B cell (primary cell): ENCODE measurements around the gene NDOR1. TPM values are rescaled to one million over a fixed set of nuclear protein-coding genes. Genes with fewer than 3 reads are reported as not detected.

Experiments used
- ATAC-seq: fragments of 200-7000 bp; cut with Tn5 transposase; one replicate; pipeline ENCODE4 v1.10.0; 2021; ENCODE audit warnings: low read depth, mild to moderate bottlenecking, moderate number of reproducible peaks, moderate library complexity
- CTCF ChIA-PET: fragments of 350-600 bp; sonication (Branson Sonifier 250); formaldehyde crosslinking; loops from one replicate; lab custom pipeline; 2021; ENCODE audit warnings: antibody characterized with exemption, inconsistent platforms; lab: Charles Lee
- POLR2A ChIA-PET: fragments of 350-600 bp; sonication (Branson Sonifier 250); formaldehyde crosslinking; loops from one replicate; lab custom pipeline; 2021; ENCODE audit warnings: antibody characterized with exemption; lab: Charles Lee
- DNase-seq: peaks from one replicate; pipeline ENCODE4 v3.0.0; 2013
- H2AFZ ChIP-seq: 2 replicates; pipeline ENCODE4 v1.6.1; 2012; ENCODE audit warnings: mild to moderate bottlenecking, low read depth, low read length; ENCODE audit not compliant: insufficient read depth, poor library complexity, severe bottlenecking
- H3K27ac ChIP-seq, 2 donors: 1 replicate in 1 of 2; 2 replicates in 1 of 2; pipeline ENCODE4 v1.5.1; 2012 to 2013; ENCODE audit warnings: low read length in 2 of 2, mild to moderate bottlenecking in 2 of 2, moderate library complexity in 1 of 2
- H3K27me3 ChIP-seq, 4 experiments: fragments of 200-600 bp in 1 of 4; sonication (generic) in 1 of 4; replicated peaks in 1 of 4; 1 replicate in 2 of 4; 2 replicates in 2 of 4; pipeline versions ENCODE4 v1.6.1 to v1.7.0; 2013 to 2016; ENCODE audit warnings: low read length in 3 of 4, mild to moderate bottlenecking in 2 of 4, mixed read lengths in 1 of 4, moderate library complexity in 1 of 4; ENCODE audit not compliant: insufficient read depth in 4 of 4, control insufficient read depth in 3 of 4; ENCODE audit errors: control extremely low read depth in 1 of 4
- H3K36me3 ChIP-seq, 2 experiments: replicated peaks in 1 of 2; 1 replicate in 1 of 2; 2 replicates in 1 of 2; pipeline versions ENCODE4 v1.6.1 to v1.7.1; 2013; ENCODE audit warnings: low read length in 1 of 2; ENCODE audit not compliant: insufficient read depth in 2 of 2, control insufficient read depth in 1 of 2; ENCODE audit errors: control extremely low read depth in 1 of 2, extremely low read depth in 1 of 2
- H3K4me1 ChIP-seq, 2 donors: fragments of 200-600 bp in 1 of 2; sonication (generic) in 1 of 2; 1 replicate in 1 of 2; 2 replicates in 1 of 2; pipeline versions ENCODE4 v1.5.1 to v1.6.1; 2013 to 2017; ENCODE audit warnings: low read length in 2 of 2; ENCODE audit not compliant: control insufficient read depth in 2 of 2, insufficient read depth in 2 of 2
- H3K4me2 ChIP-seq: replicated peaks from 2 replicates; pipeline ENCODE3; 2012; ENCODE audit warnings: mild to moderate bottlenecking, low read depth, low read length; ENCODE audit not compliant: poor library complexity, severe bottlenecking
- H3K4me3 ChIP-seq, 5 experiments: fragments of 200-600 bp in 1 of 5; sonication (generic) in 1 of 5; 1 replicate in 3 of 5; 2 replicates in 2 of 5; pipeline versions ENCODE4 v1.5.1 to v1.7.0; 2011 to 2016; ENCODE audit warnings: low read length in 4 of 5, mild to moderate bottlenecking in 4 of 5, low read depth in 2 of 5, control low read depth in 1 of 5, moderate library complexity in 1 of 5; ENCODE audit not compliant: insufficient read depth in 1 of 5; ENCODE audit errors: control extremely low read depth in 1 of 5, extremely low read depth in 1 of 5
- H3K79me2 ChIP-seq: fragments of 200-600 bp; sonication (generic); one replicate; pipeline ENCODE4 v1.6.0; 2016; ENCODE audit warnings: low read length; ENCODE audit not compliant: control insufficient read depth, insufficient read depth
- H3K9ac ChIP-seq: fragments of 200-600 bp; sonication (generic); 2 replicates; pipeline ENCODE4 v1.6.1; 2017; ENCODE audit warnings: mild to moderate bottlenecking, low read length, moderate library complexity
- H3K9me3 ChIP-seq, 3 donors: one replicate each; pipeline versions ENCODE4 v1.6.1 to v1.7.1; 2013; ENCODE audit warnings: low read length in 2 of 3; ENCODE audit not compliant: control insufficient read depth in 2 of 3, insufficient read depth in 1 of 3; ENCODE audit errors: control extremely low read depth in 1 of 3
- H4K20me1 ChIP-seq: 2 replicates; pipeline ENCODE4 v1.6.0; 2012; ENCODE audit warnings: mild to moderate bottlenecking, low read length; ENCODE audit not compliant: insufficient read depth, control insufficient read depth, poor library complexity, severe bottlenecking
- H3K27ac Mint-ChIP-seq: one replicate; pipeline ENCODE4 v1.8.0; 2021; ENCODE audit warnings: mixed read lengths
- H3K27me3 Mint-ChIP-seq: one replicate; pipeline ENCODE4 v1.8.0; 2021; ENCODE audit warnings: mixed read lengths
- H3K4me1 Mint-ChIP-seq: one replicate; pipeline ENCODE4 v1.8.0; 2021; ENCODE audit warnings: mixed read lengths
- H3K4me3 Mint-ChIP-seq: one replicate; pipeline ENCODE4 v1.8.0; 2021; ENCODE audit warnings: mixed read lengths
- H3K9me3 Mint-ChIP-seq: one replicate; pipeline ENCODE4 v1.8.0; 2022; ENCODE audit warnings: mixed read lengths; ENCODE audit not compliant: insufficient read depth
- CTCF ChIP-seq: fragments of 200-600 bp; IDR thresholded peaks from one replicate; pipeline ENCODE4 v1.8.0; 2022; ENCODE audit warnings: antibody characterized with exemption, mild to moderate bottlenecking
- EZH2 ChIP-seq: IDR thresholded peaks from 2 replicates; pipeline ENCODE4 v1.6.1; 2012; ENCODE audit warnings: borderline replicate concordance, low read depth, mild to moderate bottlenecking, moderate library complexity, low read length; ENCODE audit not compliant: insufficient read depth, poor library complexity, severe bottlenecking
- WGBS: methylation state at CpG from one replicate; pipeline ENCODE4 v1.1.5; 2013; ENCODE audit warnings: missing lambda C conversion rate; ENCODE audit not compliant: insufficient coverage; 5-methylcytosine and 5-hydroxymethylcytosine counted together
- intact Hi-C: fragments of 100-400 bp; cut with micrococcal nuclease; formaldehyde crosslinking; loops from one replicate; pipeline ENCODE4 v1.10.0; 2022
- polyA plus RNA-seq: library from polyadenylated mRNA; depleted of rRNA; stranded (reverse); fragments of >200 nt; gene quantifications from 2 replicates; pipeline ENCODE4 v1.2.3, GENCODE V29; 2012
- total RNA-seq, 2 donors: library from RNA; stranded (reverse); fragments of 120-200 nt in 1 of 2; gene quantifications; 1 replicate in 1 of 2; 2 replicates in 1 of 2; pipeline versions ENCODE4 v1.2.3 to v1.2.4, GENCODE V29; 2013 to 2022

NDOR1 gene
- total and polyA plus RNA-seq, 2 donors (not counting 1 experiment from before 2014, with no cell fraction given), result 36.4 to 40.9 TPM

GRCh38 chr9:137168573-137168903 lies 37.0 kb upstream of the NDOR1 start:
- ChIA-PET CTCF (no interaction called here), POLR2A (no interaction called here)
- Mint-ChIP-seq H3K27ac (no peak overlapping the region), H3K4me3 (peak overlapping the region; percentile 59), H3K9me3 (no peaks in the 10 kb centered on the region), H3K27me3 (peaks cover 25% of the 10 kb centered on the region), H3K4me1 (peaks cover 12% of the 10 kb centered on the region)
- no peaks in the 10 kb centered on the region for H3K36me3 ChIP-seq
- no peak overlapping the region for H2AFZ ChIP-seq
- intact Hi-C loops, result no loop called here
- H3K27me3 ChIP-seq, result peaks cover 0 to 84% (median 39%) of the 10 kb centered on the region in 4 experiments
- peaks cover 0 to 22% (median 0%) of the 10 kb centered on the region in 3 donors for H3K9me3 ChIP-seq
- H3K79me2 ChIP-seq, result no peaks in the 10 kb centered on the region
- peaks cover 8 to 35% of the 10 kb centered on the region in 2 donors for H3K4me1 ChIP-seq
- DNase-seq (peak; percentile 58), ATAC-seq (no peak)
- TF ChIP-seq CTCF (no peak), EZH2 (no peak)
- H3K9ac ChIP-seq, result peak overlapping the region; percentile 48
- H3K4me2 ChIP-seq, result peak overlapping the region; percentile 74
- WGBS, result 2% methylated on average over 36 of the region's 36 CpGs
- peak overlapping the region in 2 of 5 experiments; percentile 12 to 21 for H3K4me3 ChIP-seq
- no peak overlapping the region for H3K27ac ChIP-seq
- H4K20me1 ChIP-seq, result no peaks in the 10 kb centered on the region

- Histone ChIP-seq H3K4me1 (peaks cover 8 to 36% of the 10 kb centered on the region in 2 donors), H3K36me3 (no peaks in the 10 kb centered on the region), H2AFZ (peak overlapping the region; percentile 16), H4K20me1 (no peaks in the 10 kb centered on the region), H3K9me3 (peaks cover 0 to 22% (median 0%) of the 10 kb centered on the region in 3 donors), H3K4me2 (peak overlapping the region; percentile 74), H3K4me3 (peak overlapping the region in 3 of 5 experiments; percentile 18 to 29 (median 21)), H3K27me3 (peaks cover 0 to 77% (median 36%) of the 10 kb centered on the region in 4 experiments), H3K79me2 (no peaks in the 10 kb centered on the region), H3K27ac (no peak overlapping the region), H3K9ac (peak overlapping the region; percentile 48)
- ChIA-PET CTCF (interaction anchor here (0.8 to 1.0 kb wide), 2 partner anchors 51 to 58 kb away, joined by 3 read pairs; partner anchors contain the start of gene RNF224), POLR2A (interaction anchor here (0.6 kb wide), 1 partner anchor 18 kb away, joined by 3 read pairs; no protein-coding TSS in a partner anchor)
- intact Hi-C loops, result no loop called here
- H3K9me3 Mint-ChIP-seq, result no peaks in the 10 kb centered on the region
- DNase-seq (peak; percentile 64), ATAC-seq (peak; percentile 40)
- peaks cover 22% of the 10 kb centered on the region for H3K27me3 Mint-ChIP-seq
- TF ChIP-seq CTCF (no peak), EZH2 (no peak)
- H3K4me3 Mint-ChIP-seq, result peak overlapping the region; percentile 69
- no peak overlapping the region for H3K27ac Mint-ChIP-seq
- H3K4me1 Mint-ChIP-seq, result peaks cover 13% of the 10 kb centered on the region
- under 1% methylated on average over 124 of the region's 124 CpGs for WGBS
Observed at GRCh38 chr9:137168904-137169856, 36.3 kb upstream of the NDOR1 start.
